Cortex of kidney (tissue), 1 donor: Measurements from ENCODE around the gene TBC1D10B.
"Not testable (repeated sequence)": the region's sequence is repeated elsewhere in the genome, so short reads cannot be mapped to it uniquely, and the experiment has no call there.

Source experiments
- DNase-seq: peaks from one replicate; lab custom pipeline; 2025; lab: John Stamatoyannopoulos, UW

TBC1D10B gene

GRCh38 chr16:30355144-30355953, 14.9 kb downstream of the TBC1D10B start, which contains the start of gene CD2BP2:
TSS of gene CD2BP2 (minus strand) at chr16:30355308. CDS start at chr16:30354681, 627 bp downstream.
- DNase-seq, result no peak

GRCh38 chr16:30354423-30355143, 15.7 kb downstream of the TBC1D10B start:
- DNase-seq, result no peak

GRCh38 chr16:30353438-30354129, 16.7 kb downstream of the TBC1D10B start:
- no peak for DNase-seq

DNA sequence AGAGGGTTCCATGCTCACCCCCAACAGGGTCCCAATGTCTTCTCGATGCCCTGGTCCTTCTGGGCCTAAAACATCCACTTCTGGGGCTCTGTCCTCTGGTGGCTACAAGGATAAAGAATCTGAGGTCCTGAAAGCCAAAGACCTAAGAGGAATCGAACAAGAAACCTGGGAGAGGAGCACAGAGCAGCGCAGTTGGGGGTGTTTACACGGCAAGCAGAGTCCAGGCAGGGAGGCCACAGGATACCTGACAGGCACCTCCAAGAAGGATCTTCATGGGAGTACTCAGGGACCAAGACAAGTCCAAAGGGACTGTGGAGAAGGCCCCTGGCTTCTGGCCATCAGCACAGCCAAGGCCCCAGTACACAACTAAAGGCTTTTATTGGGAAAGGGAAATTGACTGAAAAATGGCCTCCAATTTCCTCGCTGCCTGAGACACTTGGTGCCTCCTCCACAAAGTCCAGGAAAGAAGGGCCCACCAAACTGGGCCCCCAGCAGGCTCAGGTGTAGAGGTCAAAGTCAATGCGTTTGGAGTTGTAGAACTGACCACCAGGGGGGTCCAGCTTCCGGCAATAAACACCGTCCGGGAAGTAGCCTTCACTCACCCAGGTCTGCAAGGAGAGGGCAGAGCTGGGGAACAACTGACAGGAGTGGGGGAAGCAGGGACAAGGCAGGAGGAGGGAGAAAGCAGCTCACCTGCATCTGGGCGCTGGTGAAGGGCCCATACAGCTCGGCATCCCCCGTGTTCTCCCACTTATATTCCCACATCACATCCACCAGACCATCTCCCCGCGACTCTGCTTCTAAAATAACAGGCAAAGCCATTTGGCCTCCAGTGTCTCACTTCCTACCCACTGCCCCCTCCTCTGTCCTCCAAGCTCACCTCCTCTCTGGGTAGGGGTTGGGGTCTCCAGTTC, 17.5 kb downstream of the TBC1D10B start:
- no peak for DNase-seq

- DNase-seq, result no peak
Observed at GRCh38 chr16:30351586-30352419, 18.5 kb downstream of the TBC1D10B start.

DNA sequence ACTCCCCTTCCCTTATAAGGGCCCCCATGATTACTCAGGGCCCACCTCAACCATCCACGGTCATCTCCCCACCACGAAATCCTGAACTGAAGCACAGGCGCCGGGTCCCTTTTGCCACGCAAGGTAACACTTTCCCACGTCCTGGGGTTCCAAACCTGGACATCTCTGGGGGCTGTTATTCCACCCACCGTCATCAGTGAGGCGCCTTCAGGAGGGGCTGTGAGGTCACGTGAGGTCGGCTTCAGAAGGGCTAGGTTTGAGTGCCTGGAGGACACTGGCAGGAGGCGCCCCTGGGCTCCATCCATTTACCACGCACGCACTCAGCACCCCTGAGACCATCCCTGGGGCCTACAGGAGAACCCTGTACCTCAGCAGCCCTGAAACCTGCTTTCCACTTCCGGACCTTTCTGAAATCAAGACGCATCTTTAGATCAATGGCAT, 19.3 kb downstream of the TBC1D10B start:
- DNase-seq, result no peak

GRCh38 chr16:30350134-30350871, 20.0 kb downstream of the TBC1D10B start:
- no peak for DNase-seq

GRCh38 chr16:30349675-30350074, 20.6 kb downstream of the TBC1D10B start:
- no peak for DNase-seq

GRCh38 chr16:30348929-30349328, 21.4 kb downstream of the TBC1D10B start:
- DNase-seq, result no peak

- no peak for DNase-seq
Observed at GRCh38 chr16:30348113-30348512, 22.2 kb downstream of the TBC1D10B start.

GRCh38 chr16:30346286-30346685, 24.0 kb downstream of the TBC1D10B start:
- DNase-seq, result no peak

DNA sequence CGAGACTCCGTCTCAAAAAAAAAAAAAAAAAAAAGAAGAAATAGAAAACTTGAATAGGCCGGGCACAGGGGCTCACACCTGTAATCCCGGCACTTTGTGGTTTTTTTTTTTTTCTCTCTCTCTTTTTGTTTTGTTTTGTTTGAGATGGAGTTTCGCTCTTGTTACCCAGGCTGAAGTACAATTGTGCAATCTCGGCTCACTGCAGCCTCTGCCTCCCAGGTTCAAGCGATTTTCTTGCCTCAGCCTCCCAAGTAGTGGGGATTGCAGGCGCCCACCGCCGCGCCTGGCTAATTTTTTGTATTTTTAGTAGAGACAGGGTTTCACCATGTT, 26.8 kb downstream of the TBC1D10B start:
- DNase-seq, result not testable (repeated sequence)

DNA sequence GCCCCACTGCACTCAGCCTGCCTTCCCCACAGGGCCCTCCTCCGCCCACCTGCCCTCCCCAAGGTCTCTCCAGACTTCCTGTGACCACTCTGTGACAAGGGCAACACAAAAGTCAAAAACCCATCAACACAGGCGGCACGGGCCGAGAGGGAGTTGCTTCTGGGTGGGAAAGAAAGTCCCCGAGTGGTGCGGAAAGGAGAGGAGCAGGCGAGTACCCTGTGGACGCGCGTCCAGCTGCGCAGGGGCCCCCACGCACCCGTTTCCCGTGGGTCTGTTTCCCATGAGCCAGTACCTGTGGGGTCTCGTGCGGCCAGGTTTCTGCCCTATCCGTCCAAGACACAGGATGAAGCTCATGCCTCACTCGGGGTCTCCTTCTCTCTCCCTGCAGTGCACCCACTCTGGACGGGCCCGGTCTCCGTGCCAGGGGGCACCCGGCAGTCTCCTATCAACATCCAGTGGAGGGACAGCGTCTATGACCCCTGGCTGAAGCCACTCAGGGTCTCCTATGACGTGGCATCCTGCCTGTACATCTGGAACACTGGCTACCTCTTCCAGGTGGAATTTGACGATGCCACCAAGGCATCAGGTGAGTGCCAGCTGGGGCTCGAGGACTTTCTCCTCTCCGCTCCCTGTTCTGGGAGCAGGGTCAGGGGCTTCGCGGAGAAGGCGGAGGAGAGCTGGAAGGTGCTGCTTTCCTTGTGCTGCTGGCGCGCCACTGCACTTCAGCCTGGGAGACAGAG, 27.4 kb downstream of the TBC1D10B start:
- DNase-seq, result no peak

DNA sequence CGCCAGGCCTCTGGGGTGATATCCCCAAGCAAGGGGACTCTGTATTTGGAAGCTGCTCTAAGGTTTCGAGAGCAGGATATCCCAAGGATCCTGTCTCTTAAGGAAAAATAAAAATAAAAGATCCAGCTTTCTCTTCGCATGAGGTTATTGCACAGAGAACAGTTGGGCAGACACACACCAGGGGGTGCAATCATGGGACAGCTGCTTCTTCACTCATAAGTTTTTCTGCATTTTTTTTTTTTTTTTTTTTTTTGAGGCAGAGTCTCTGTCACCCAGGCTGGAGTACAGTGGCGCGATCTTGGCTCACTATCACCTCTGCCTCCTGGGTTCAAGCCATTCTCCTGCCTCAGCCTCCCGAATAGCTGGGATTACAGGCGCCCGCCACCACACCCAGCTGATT, 28.3 kb downstream of the TBC1D10B start:
- not testable (repeated sequence) for DNase-seq

DNA sequence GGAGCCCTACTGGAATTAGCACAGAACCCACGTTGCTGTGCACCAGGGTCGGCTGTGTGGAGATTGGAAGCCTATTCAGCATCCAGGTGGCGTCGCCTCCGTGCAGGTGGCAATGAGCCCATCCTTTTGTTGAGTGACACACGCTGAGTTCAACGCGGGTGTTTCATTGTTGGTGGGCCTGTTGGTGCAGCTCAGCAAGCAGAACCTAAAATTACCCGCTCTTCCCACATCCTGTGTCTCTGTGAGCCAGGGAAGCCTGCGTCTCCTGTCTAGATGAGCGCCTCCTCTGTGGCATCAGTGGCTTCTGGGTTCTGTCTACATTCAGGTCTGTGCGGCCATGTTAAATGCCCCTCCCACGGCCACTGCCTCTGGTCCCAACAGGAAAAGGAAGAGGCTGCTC, 29.7 kb downstream of the TBC1D10B start:
- no peak for DNase-seq

DNA sequence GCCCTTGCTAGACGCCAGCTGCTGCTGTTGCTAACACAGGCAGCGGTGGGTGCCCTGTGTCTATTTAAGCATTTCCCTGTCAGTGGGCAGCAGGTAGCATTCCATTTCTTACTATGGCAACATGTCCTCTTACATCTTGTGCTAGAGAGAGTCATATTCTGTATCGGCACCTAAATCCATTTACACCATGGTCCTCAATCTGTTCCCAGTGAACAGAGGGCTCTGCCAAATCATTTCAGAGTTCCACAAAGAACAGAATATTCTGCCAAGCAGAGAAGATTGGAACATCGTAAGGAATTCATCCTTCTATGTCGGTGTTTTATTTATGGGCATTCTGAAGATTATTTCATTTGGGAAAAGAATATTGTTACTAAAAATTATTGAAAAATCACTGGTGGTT, 31.6 kb downstream of the TBC1D10B start:
- DNase-seq, result not testable (repeated sequence)

DNA sequence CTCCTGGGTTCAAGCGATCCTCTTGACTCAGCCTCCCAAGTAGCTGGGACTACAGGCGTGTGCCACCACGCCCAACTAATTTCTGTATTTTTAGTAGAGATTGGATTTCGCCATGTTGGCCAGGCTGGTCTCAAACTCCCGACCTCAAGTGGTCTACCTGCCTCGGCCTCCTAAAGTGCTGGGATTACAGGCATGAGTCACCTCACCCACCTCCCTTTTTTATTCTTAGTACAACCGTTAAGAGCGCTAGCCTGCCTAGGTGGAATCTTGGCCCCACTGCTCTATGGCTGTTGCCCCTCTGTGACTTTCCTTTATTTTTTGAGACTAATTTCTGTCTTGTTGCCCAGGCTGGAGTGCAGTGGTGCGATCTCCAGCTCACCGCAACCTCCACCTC, 32.3 kb downstream of the TBC1D10B start:
- DNase-seq, result not testable (repeated sequence)

GRCh38 chr16:30335598-30336474, 34.5 kb downstream of the TBC1D10B start:
- no peak for DNase-seq
